RWPE2 (cell line): ENCODE data around the gene PPM1H.
A peak's percentile ranks its signal among the peaks of the same experiment; 100 is the strongest.

Experiments
- ATAC-seq: fragments of 200-7000 bp; cut with Tn5 transposase; 3 replicates; pipeline ENCODE4 v1.9.1; 2021; ENCODE audit warnings: low read depth
- DNase-seq: peaks from one replicate; pipeline ENCODE4 v3.0.0-alpha.2; 2020; ENCODE audit warnings: low spot score
- H3K27ac ChIP-seq: fragments of 450-650 bp; 2 replicates; pipeline ENCODE4 v1.5.1; 2017; ENCODE audit warnings: mild to moderate bottlenecking; ENCODE audit not compliant: poor library complexity, severe bottlenecking
- H3K27me3 ChIP-seq: fragments of 250-450 bp; sonication (Bioruptor Pico); 2 replicates; pipeline ENCODE4 v1.5.1; 2021; ENCODE audit warnings: mild to moderate bottlenecking, moderate library complexity; ENCODE audit not compliant: insufficient read depth, poor library complexity, severe bottlenecking
- H3K36me3 ChIP-seq: fragments of 250-450 bp; sonication (Bioruptor Pico); 2 replicates; pipeline ENCODE4 v1.5.1; 2020; ENCODE audit warnings: low read depth, mild to moderate bottlenecking, moderate library complexity
- H3K4me1 ChIP-seq: fragments of 250-450 bp; sonication (Bioruptor Pico); 2 replicates; pipeline ENCODE4 v1.5.1; 2021; ENCODE audit warnings: mild to moderate bottlenecking, moderate library complexity; ENCODE audit not compliant: insufficient read depth, poor library complexity, severe bottlenecking
- H3K4me3 ChIP-seq: fragments of 250-450 bp; sonication (Bioruptor Pico); 2 replicates; pipeline ENCODE4 v1.5.1; 2021; ENCODE audit warnings: mild to moderate bottlenecking, moderate library complexity; ENCODE audit not compliant: severe bottlenecking
- H3K9me3 ChIP-seq: fragments of 250-450 bp; sonication (Bioruptor Pico); 2 replicates; pipeline ENCODE4 v1.5.1; 2021; ENCODE audit warnings: mild to moderate bottlenecking, moderate library complexity; ENCODE audit not compliant: severe bottlenecking
- CTCF ChIP-seq: fragments of 450-650 bp; IDR thresholded peaks from one replicate; pipeline ENCODE4 v1.5.1; 2017; ENCODE audit warnings: mild to moderate bottlenecking, moderate library complexity; ENCODE audit not compliant: poor library complexity, severe bottlenecking

The PPM1H gene

GRCh38 chr12:62776575-62776974 is 158.4 kb downstream of the PPM1H start:
- ATAC-seq = no peak
- no peak for TF ChIP-seq CTCF
- no peak for DNase-seq
- Histone ChIP-seq H3K9me3 (no peaks in the 10 kb centered on the region), H3K36me3 (no peaks in the 10 kb centered on the region), H3K27me3 (no peaks in the 10 kb centered on the region), H3K27ac (no peak overlapping the region), H3K4me1 (no peaks in the 10 kb centered on the region), H3K4me3 (no peak overlapping the region)

- no peaks in the 10 kb centered on the region for H3K4me1 ChIP-seq
- H3K9me3 ChIP-seq = no peaks in the 10 kb centered on the region
- H3K36me3 ChIP-seq = no peaks in the 10 kb centered on the region
- TF ChIP-seq CTCF = no peak
- H3K27ac ChIP-seq = no peak overlapping the region
- DNase-seq (no peak), ATAC-seq (no peak)
- no peak overlapping the region for H3K4me3 ChIP-seq
- no peaks in the 10 kb centered on the region for H3K27me3 ChIP-seq
Measured at GRCh38 chr12:62774794-62775193, 160.2 kb downstream of the PPM1H start.

GRCh38 chr12:62772416-62772955 is 162.5 kb downstream of the PPM1H start:
- no peak for TF ChIP-seq CTCF
- no peaks in the 10 kb centered on the region for H3K4me1 ChIP-seq
- no peaks in the 10 kb centered on the region for H3K27me3 ChIP-seq
- ATAC-seq (peak; percentile 71; the same call in 1 of the 3 replicates), DNase-seq (no peak)
- H3K36me3 ChIP-seq = no peaks in the 10 kb centered on the region
- no peak overlapping the region for H3K27ac ChIP-seq
- H3K4me3 ChIP-seq = no peak overlapping the region
- no peaks in the 10 kb centered on the region for H3K9me3 ChIP-seq

GRCh38 chr12:62771828-62772227 is 163.1 kb downstream of the PPM1H start:
- Histone ChIP-seq H3K4me1 (no peaks in the 10 kb centered on the region), H3K27ac (no peak overlapping the region), H3K36me3 (no peaks in the 10 kb centered on the region), H3K9me3 (no peaks in the 10 kb centered on the region), H3K27me3 (no peaks in the 10 kb centered on the region), H3K4me3 (no peak overlapping the region)
- ATAC-seq = no peak
- no peak for DNase-seq
- TF ChIP-seq CTCF = no peak

GRCh38 chr12:62770381-62770780 is 164.6 kb downstream of the PPM1H start:
- H3K9me3 ChIP-seq = no peaks in the 10 kb centered on the region
- TF ChIP-seq CTCF = no peak

More at GRCh38 chr12:62770381-62770780, 164.6 kb downstream of the PPM1H start:
- Histone ChIP-seq H3K27me3 (no peaks in the 10 kb centered on the region), H3K4me3 (no peak overlapping the region), H3K36me3 (no peaks in the 10 kb centered on the region), H3K4me1 (no peaks in the 10 kb centered on the region), H3K27ac (no peak overlapping the region)
- DNase-seq (no peak), ATAC-seq (no peak)
